Stimulated activated effector memory CD8-positive, alpha-beta T cell treated with anti-CD3 and anti-CD28 coated beads, Interleukin-12 subunit alpha, Interleukin-12 subunit beta, amount 100 ng/mL, for 72 hours (primary cell): ENCODE results near the gene MARS1.

Source experiments
- ATAC-seq: fragments of 150-1000 bp; cut with Tn5 transposase; 2 replicates; pipeline ENCODE4 v1.10.0; 2021
- DNase-seq, 2 donors: peaks; one replicate each; pipeline ENCODE4 v3.0.0; 2021 to 2022; ENCODE audit warnings: low spot score in 2 of 2
- H3K27ac Mint-ChIP-seq: one replicate; pipeline ENCODE4 v1.8.0; 2022; ENCODE audit warnings: mild to moderate bottlenecking, mixed read lengths
- H3K36me3 Mint-ChIP-seq: one replicate; pipeline ENCODE4 v1.8.0; 2022; ENCODE audit warnings: mild to moderate bottlenecking, mixed read lengths
- H3K4me1 Mint-ChIP-seq: one replicate; pipeline ENCODE4 v1.8.0; 2022; ENCODE audit warnings: mixed read lengths
- H3K4me3 Mint-ChIP-seq: one replicate; pipeline ENCODE4 v1.8.0; 2022; ENCODE audit warnings: mild to moderate bottlenecking, mixed read lengths
- H3K9me3 Mint-ChIP-seq: one replicate; pipeline ENCODE4 v1.8.0; 2022; ENCODE audit warnings: mixed read lengths

Gene MARS1

GRCh38 chr12:57521525-57522010, 33.7 kb downstream of the MARS1 start:
- H3K36me3 Mint-ChIP-seq: peaks cover 97% of the 10 kb centered on the region
- H3K4me3 Mint-ChIP-seq: peak overlapping the region; percentile 93
- peaks cover 85% of the 10 kb centered on the region for H3K4me1 Mint-ChIP-seq
- no peaks in the 10 kb centered on the region for H3K9me3 Mint-ChIP-seq
- no peak for ATAC-seq
- peak in 1 of 2 donors; percentile 78 for DNase-seq
- peak overlapping the region; percentile 99 for H3K27ac Mint-ChIP-seq

- peak; percentile 91 to 94 for DNase-seq
- ATAC-seq: peak; percentile 72
- Mint-ChIP-seq H3K4me3 (peak within 1 kb of the TSS; percentile 93), H3K9me3 (no peaks in the 10 kb centered on the region), H3K27ac (peak within 1 kb of the TSS; percentile 99), H3K4me1 (peaks cover 82% of the 10 kb centered on the region), H3K36me3 (peaks cover 97% of the 10 kb centered on the region)
These were observed 34.4 kb downstream of the MARS1 start, which contains the start of gene MBD6 for GRCh38 chr12:57522011-57522886. Gene MBD6, plus strand, starts transcription at chr12:57522824. Its CDS starts 1,480 bp downstream, at chr12:57524304.

- DNase-seq (peak in 1 of 2 donors; percentile 71), ATAC-seq (no peak)
- peaks cover 97% of the 10 kb centered on the region for H3K36me3 Mint-ChIP-seq
- H3K4me3 Mint-ChIP-seq: peak overlapping the region; percentile 93
- H3K9me3 Mint-ChIP-seq: no peaks in the 10 kb centered on the region
- H3K27ac Mint-ChIP-seq: peak overlapping the region; percentile 99
- peaks cover 74% of the 10 kb centered on the region for H3K4me1 Mint-ChIP-seq
These were observed 35.2 kb downstream of the MARS1 start for GRCh38 chr12:57522887-57523705.

GRCh38 chr12:57523706-57524614, 36.1 kb downstream of the MARS1 start:
- peaks cover 65% of the 10 kb centered on the region for H3K4me1 Mint-ChIP-seq
- peak overlapping the region; percentile 93 for H3K4me3 Mint-ChIP-seq
- H3K36me3 Mint-ChIP-seq: peaks cover 97% of the 10 kb centered on the region
- DNase-seq (no peak), ATAC-seq (no peak)
- peak overlapping the region; percentile 99 for H3K27ac Mint-ChIP-seq
- H3K9me3 Mint-ChIP-seq: no peaks in the 10 kb centered on the region

GRCh38 chr12:57524814-57525614, 37.1 kb downstream of the MARS1 start:
- Mint-ChIP-seq H3K36me3 (peaks cover 97% of the 10 kb centered on the region), H3K9me3 (no peaks in the 10 kb centered on the region), H3K4me3 (peak overlapping the region; percentile 93), H3K4me1 (peaks cover 60% of the 10 kb centered on the region), H3K27ac (peak overlapping the region; percentile 99)
- ATAC-seq (no peak), DNase-seq (no peak)

- no peaks in the 10 kb centered on the region for H3K9me3 Mint-ChIP-seq
- peaks cover 97% of the 10 kb centered on the region for H3K36me3 Mint-ChIP-seq
- DNase-seq (no peak), ATAC-seq (no peak)
- H3K4me3 Mint-ChIP-seq: no peak overlapping the region
- peak overlapping the region; percentile 99 for H3K27ac Mint-ChIP-seq
- H3K4me1 Mint-ChIP-seq: peaks cover 52% of the 10 kb centered on the region
These were observed 37.9 kb downstream of the MARS1 start for GRCh38 chr12:57525615-57526383.

- H3K4me3 Mint-ChIP-seq: no peak overlapping the region
These were observed 38.7 kb downstream of the MARS1 start for GRCh38 chr12:57526477-57527126.

GRCh38 chr12:57527184-57527583, 39.3 kb downstream of the MARS1 start:
- ATAC-seq: no peak

More at GRCh38 chr12:57526477-57527126, 38.7 kb downstream of the MARS1 start:
- no peak for ATAC-seq
- Mint-ChIP-seq H3K9me3 (no peaks in the 10 kb centered on the region), H3K4me1 (peaks cover 44% of the 10 kb centered on the region), H3K36me3 (peaks cover 97% of the 10 kb centered on the region), H3K27ac (peak overlapping the region; percentile 99)
- DNase-seq: no peak

GRCh38 chr12:57528176-57528575, 40.3 kb downstream of the MARS1 start:
- peaks cover 35% of the 10 kb centered on the region for H3K4me1 Mint-ChIP-seq
- H3K36me3 Mint-ChIP-seq: peaks cover 100% of the 10 kb centered on the region
- no peaks in the 10 kb centered on the region for H3K9me3 Mint-ChIP-seq
- peak overlapping the region; percentile 71 for H3K27ac Mint-ChIP-seq
- no peak for DNase-seq
- no peak for ATAC-seq
- no peak overlapping the region for H3K4me3 Mint-ChIP-seq

More at GRCh38 chr12:57527184-57527583, 39.3 kb downstream of the MARS1 start:
- Mint-ChIP-seq H3K4me3 (no peak overlapping the region), H3K9me3 (no peaks in the 10 kb centered on the region), H3K36me3 (peaks cover 97% of the 10 kb centered on the region), H3K4me1 (peaks cover 38% of the 10 kb centered on the region), H3K27ac (peak overlapping the region; percentile 99)
- DNase-seq: no peak

GRCh38 chr12:57528831-57529555, 41.1 kb downstream of the MARS1 start:
- DNase-seq (no peak), ATAC-seq (no peak)
- no peak overlapping the region for H3K4me3 Mint-ChIP-seq
- peaks cover 100% of the 10 kb centered on the region for H3K36me3 Mint-ChIP-seq
- peak overlapping the region; percentile 71 for H3K27ac Mint-ChIP-seq
- no peaks in the 10 kb centered on the region for H3K9me3 Mint-ChIP-seq
- H3K4me1 Mint-ChIP-seq: peaks cover 27% of the 10 kb centered on the region

GRCh38 chr12:57529831-57530230, 42.0 kb downstream of the MARS1 start:
- peaks cover 100% of the 10 kb centered on the region for H3K36me3 Mint-ChIP-seq

GRCh38 chr12:57530396-57531142, 42.7 kb downstream of the MARS1 start:
- Mint-ChIP-seq H3K27ac (peak overlapping the region; percentile 71), H3K4me1 (peaks cover 11% of the 10 kb centered on the region), H3K4me3 (no peak overlapping the region), H3K36me3 (peaks cover 100% of the 10 kb centered on the region), H3K9me3 (no peaks in the 10 kb centered on the region)
- DNase-seq (no peak), ATAC-seq (no peak)

More at GRCh38 chr12:57529831-57530230, 42.0 kb downstream of the MARS1 start:
- Mint-ChIP-seq H3K4me1 (peaks cover 18% of the 10 kb centered on the region), H3K9me3 (no peaks in the 10 kb centered on the region), H3K4me3 (no peak overlapping the region), H3K27ac (peak overlapping the region; percentile 71)
- ATAC-seq (no peak), DNase-seq (no peak)
